HG03066 (cell line): ENCODE results near the gene CAMKK1.

Source experiments
- ATAC-seq: cut with Tn5 transposase; IDR thresholded peaks from one replicate; pipeline ENCODE4 v1.9.1; 2021; ENCODE audit warnings: low read depth; ENCODE audit not compliant: unreplicated experiment

The CAMKK1 gene

GRCh38 chr17:3893003-3893719, at the start of gene CAMKK1:
TSS of gene CAMKK1 (minus strand) at chr17:3893053. CDS start at chr17:3885687, 7,366 bp downstream.
- ATAC-seq: peak; percentile 78

GRCh38 chr17:3940965-3941698, 48.3 kb upstream of the CAMKK1 start:
- no peak for ATAC-seq

GRCh38 chr17:3937359-3937758, 44.5 kb upstream of the CAMKK1 start:
- no peak for ATAC-seq

- ATAC-seq: no peak
Observed at GRCh38 chr17:3935825-3936355, 43.0 kb upstream of the CAMKK1 start.

GRCh38 chr17:3935140-3935542, 42.3 kb upstream of the CAMKK1 start:
- ATAC-seq: no peak

- no peak for ATAC-seq
Observed at GRCh38 chr17:3929764-3930163, 36.9 kb upstream of the CAMKK1 start.

GRCh38 chr17:3929181-3929580, 36.3 kb upstream of the CAMKK1 start:
- no peak for ATAC-seq

- ATAC-seq: no peak
Observed at GRCh38 chr17:3928406-3928805, 35.6 kb upstream of the CAMKK1 start.

GRCh38 chr17:3927628-3928340, 34.9 kb upstream of the CAMKK1 start:
- ATAC-seq: no peak

- ATAC-seq: no peak
Observed at GRCh38 chr17:3926860-3927627, 34.2 kb upstream of the CAMKK1 start.

GRCh38 chr17:3925684-3926485, 33.0 kb upstream of the CAMKK1 start:
- ATAC-seq: no peak

GRCh38 chr17:3924512-3925350, 31.9 kb upstream of the CAMKK1 start:
- ATAC-seq: no peak

- ATAC-seq: no peak
Observed at GRCh38 chr17:3923466-3924190, 30.8 kb upstream of the CAMKK1 start.

- ATAC-seq: no peak
Observed at GRCh38 chr17:3922765-3923164, 29.9 kb upstream of the CAMKK1 start.

- no peak for ATAC-seq
Observed at GRCh38 chr17:3921502-3922319, 28.9 kb upstream of the CAMKK1 start.

- ATAC-seq: no peak
Observed at GRCh38 chr17:3921006-3921405, 28.2 kb upstream of the CAMKK1 start.

GRCh38 chr17:3919123-3919624, 26.3 kb upstream of the CAMKK1 start:
- ATAC-seq: no peak
